WTC11 (cell line): ENCODE data around the gene RGS12. TPM values are rescaled to one million over a fixed set of nuclear protein-coding genes. Genes with fewer than 3 reads are reported as not detected.

Experiments used
- ATAC-seq: fragments of 200-7000 bp; cut with Tn5 transposase; 2 replicates; pipeline ENCODE4 v1.10.0; 2021; ENCODE audit warnings: mild to moderate bottlenecking, moderate library complexity
- CTCF ChIA-PET: fragments of 300-600 bp; sonication (Branson Sonifier 250); formaldehyde crosslinking; loops from one replicate; lab custom pipeline; 2021; ENCODE audit warnings: antibody characterized with exemption; lab: Charles Lee
- POLR2A ChIA-PET: fragments of 350-600 bp; sonication (Branson Sonifier 250); formaldehyde crosslinking; loops from one replicate; lab custom pipeline; 2021; ENCODE audit warnings: antibody characterized with exemption; lab: Charles Lee
- DNase-seq: peaks from one replicate; pipeline ENCODE4 v3.0.0; 2021; ENCODE audit warnings: low spot score
- H3K27ac Mint-ChIP-seq: 2 replicates; pipeline ENCODE4 v1.8.0; 2021; ENCODE audit warnings: mixed read lengths
- H3K27me3 Mint-ChIP-seq: 2 replicates; pipeline ENCODE4 v1.8.0; 2021; ENCODE audit warnings: low read depth, mild to moderate bottlenecking, moderate library complexity, mixed read lengths
- H3K36me3 Mint-ChIP-seq: 2 replicates; pipeline ENCODE4 v1.8.0; 2021; ENCODE audit warnings: mixed read lengths
- H3K4me1 Mint-ChIP-seq: 2 replicates; pipeline ENCODE4 v1.8.0; 2022; ENCODE audit warnings: mixed read lengths
- H3K4me3 Mint-ChIP-seq: 2 replicates; pipeline ENCODE4 v1.8.0; 2021; ENCODE audit warnings: mild to moderate bottlenecking, moderate library complexity, mixed read lengths
- H3K9me3 Mint-ChIP-seq: 2 replicates; pipeline ENCODE4 v1.8.0; 2021; ENCODE audit warnings: mixed read lengths
- AFF4 ChIP-seq: sonication (generic); formaldehyde crosslinking; IDR thresholded peaks from 2 replicates; pipeline ENCODE4 v1.8.1; 2023; ENCODE audit warnings: mild to moderate bottlenecking, missing genetic modification reagents, borderline replicate concordance
- ATF1 ChIP-seq: sonication (generic); formaldehyde crosslinking; IDR thresholded peaks from 2 replicates; pipeline ENCODE4 v1.8.1; 2023; ENCODE audit warnings: mild to moderate bottlenecking, moderate library complexity, missing genetic modification reagents
- CDX4 ChIP-seq: fragments of 250-450 bp; sonication (Bioruptor Pico); IDR thresholded peaks from 2 replicates; pipeline ENCODE4 v1.9.0; 2021; ENCODE audit warnings: moderate library complexity, mild to moderate bottlenecking, inconsistent platforms, borderline replicate concordance
- E2F1 ChIP-seq: sonication (generic); formaldehyde crosslinking; IDR thresholded peaks from 2 replicates; pipeline ENCODE4 v1.8.0; 2022; ENCODE audit warnings: mild to moderate bottlenecking, missing genetic modification reagents
- ERG ChIP-seq: fragments of 250-450 bp; sonication (Bioruptor Pico); IDR thresholded peaks from 2 replicates; pipeline ENCODE4 v1.8.0; 2021; ENCODE audit warnings: mild to moderate bottlenecking
- FOXK1 ChIP-seq: sonication (generic); formaldehyde crosslinking; IDR thresholded peaks from 2 replicates; pipeline ENCODE4 v1.8.0; 2022; ENCODE audit warnings: mild to moderate bottlenecking, moderate library complexity, missing genetic modification reagents
- MYBL2 ChIP-seq: sonication (generic); formaldehyde crosslinking; IDR thresholded peaks from 2 replicates; pipeline ENCODE4 v1.8.1; 2023; ENCODE audit warnings: mild to moderate bottlenecking, moderate library complexity, missing genetic modification reagents
- NFATC4 ChIP-seq: fragments of 250-450 bp; sonication (Bioruptor Pico); IDR thresholded peaks from 2 replicates; pipeline ENCODE4 v1.9.0; 2021; ENCODE audit warnings: mild to moderate bottlenecking
- SMAD3 ChIP-seq: sonication (generic); formaldehyde crosslinking; IDR thresholded peaks from 2 replicates; pipeline ENCODE4 v1.8.0; 2022; ENCODE audit warnings: missing genetic modification reagents, mild to moderate bottlenecking, borderline replicate concordance
- ZNF121 ChIP-seq: sonication (generic); formaldehyde crosslinking; IDR thresholded peaks from 2 replicates; pipeline ENCODE4 v1.8.0; 2023; ENCODE audit warnings: missing genetic modification reagents
- ZNF219 ChIP-seq: sonication (generic); formaldehyde crosslinking; IDR thresholded peaks from 2 replicates; pipeline ENCODE4 v1.8.0; 2023; ENCODE audit warnings: missing genetic modification reagents, mild to moderate bottlenecking, borderline replicate concordance
- ZNF232 ChIP-seq: sonication (generic); formaldehyde crosslinking; IDR thresholded peaks from 2 replicates; pipeline ENCODE4 v1.8.0; 2022; ENCODE audit warnings: mild to moderate bottlenecking, missing genetic modification reagents
- total RNA-seq: library from RNA; stranded (reverse); gene quantifications from 3 replicates; pipeline ENCODE4 v1.2.3, GENCODE V29; 2021
- TF ChIP-seq, protein P1 (sequence below): sonication (generic); formaldehyde crosslinking; IDR thresholded peaks from 2 replicates; pipeline ENCODE4 v1.8.0; 2023; ENCODE audit warnings: mild to moderate bottlenecking, missing genetic modification reagents
- TF ChIP-seq, protein P2 (sequence below): sonication (generic); formaldehyde crosslinking; IDR thresholded peaks from 2 replicates; pipeline ENCODE4 v1.8.1; 2022; ENCODE audit warnings: missing genetic modification reagents, borderline replicate concordance
- TF ChIP-seq, protein P3 (sequence below): sonication (generic); formaldehyde crosslinking; IDR thresholded peaks from 2 replicates; pipeline ENCODE4 v1.8.0; 2022; ENCODE audit warnings: missing genetic modification reagents

The RGS12 gene
- total RNA-seq, 1 experiment from 2014 or later, result 21.0 TPM

GRCh38 chr4:3246458-3247398, 46.1 kb upstream of the RGS12 start (continued):
- TF ChIP-seq, protein P1, sequence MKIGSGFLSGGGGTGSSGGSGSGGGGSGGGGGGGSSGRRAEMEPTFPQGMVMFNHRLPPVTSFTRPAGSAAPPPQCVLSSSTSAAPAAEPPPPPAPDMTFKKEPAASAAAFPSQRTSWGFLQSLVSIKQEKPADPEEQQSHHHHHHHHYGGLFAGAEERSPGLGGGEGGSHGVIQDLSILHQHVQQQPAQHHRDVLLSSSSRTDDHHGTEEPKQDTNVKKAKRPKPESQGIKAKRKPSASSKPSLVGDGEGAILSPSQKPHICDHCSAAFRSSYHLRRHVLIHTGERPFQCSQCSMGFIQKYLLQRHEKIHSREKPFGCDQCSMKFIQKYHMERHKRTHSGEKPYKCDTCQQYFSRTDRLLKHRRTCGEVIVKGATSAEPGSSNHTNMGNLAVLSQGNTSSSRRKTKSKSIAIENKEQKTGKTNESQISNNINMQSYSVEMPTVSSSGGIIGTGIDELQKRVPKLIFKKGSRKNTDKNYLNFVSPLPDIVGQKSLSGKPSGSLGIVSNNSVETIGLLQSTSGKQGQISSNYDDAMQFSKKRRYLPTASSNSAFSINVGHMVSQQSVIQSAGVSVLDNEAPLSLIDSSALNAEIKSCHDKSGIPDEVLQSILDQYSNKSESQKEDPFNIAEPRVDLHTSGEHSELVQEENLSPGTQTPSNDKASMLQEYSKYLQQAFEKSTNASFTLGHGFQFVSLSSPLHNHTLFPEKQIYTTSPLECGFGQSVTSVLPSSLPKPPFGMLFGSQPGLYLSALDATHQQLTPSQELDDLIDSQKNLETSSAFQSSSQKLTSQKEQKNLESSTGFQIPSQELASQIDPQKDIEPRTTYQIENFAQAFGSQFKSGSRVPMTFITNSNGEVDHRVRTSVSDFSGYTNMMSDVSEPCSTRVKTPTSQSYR (CRISPR knock-in tag), result no peak
- TF ChIP-seq FOXK1 (CRISPR knock-in tag), result no peak

GRCh38 chr4:3247399-3248177, 45.2 kb upstream of the RGS12 start:
- no peaks in the 10 kb centered on the region for H3K27me3 Mint-ChIP-seq
- H3K36me3 Mint-ChIP-seq, result no peaks in the 10 kb centered on the region
- H3K9me3 Mint-ChIP-seq, result no peaks in the 10 kb centered on the region
- DNase-seq, result no peak
- H3K4me3 Mint-ChIP-seq, result no peak overlapping the region
- H3K27ac Mint-ChIP-seq, result no peak overlapping the region
- no peak for TF ChIP-seq ERG (CRISPR knock-in tag)
- TF ChIP-seq ZNF232 (CRISPR knock-in tag), result no peak
- TF ChIP-seq SMAD3 (CRISPR knock-in tag), result no peak
- TF ChIP-seq, protein P2, sequence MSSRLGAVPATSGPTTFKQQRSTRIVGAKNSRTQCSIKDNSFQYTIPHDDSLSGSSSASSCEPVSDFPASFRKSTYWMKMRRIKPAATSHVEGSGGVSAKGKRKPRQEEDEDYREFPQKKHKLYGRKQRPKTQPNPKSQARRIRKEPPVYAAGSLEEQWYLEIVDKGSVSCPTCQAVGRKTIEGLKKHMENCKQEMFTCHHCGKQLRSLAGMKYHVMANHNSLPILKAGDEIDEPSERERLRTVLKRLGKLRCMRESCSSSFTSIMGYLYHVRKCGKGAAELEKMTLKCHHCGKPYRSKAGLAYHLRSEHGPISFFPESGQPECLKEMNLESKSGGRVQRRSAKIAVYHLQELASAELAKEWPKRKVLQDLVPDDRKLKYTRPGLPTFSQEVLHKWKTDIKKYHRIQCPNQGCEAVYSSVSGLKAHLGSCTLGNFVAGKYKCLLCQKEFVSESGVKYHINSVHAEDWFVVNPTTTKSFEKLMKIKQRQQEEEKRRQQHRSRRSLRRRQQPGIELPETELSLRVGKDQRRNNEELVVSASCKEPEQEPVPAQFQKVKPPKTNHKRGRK, result no peak
- TF ChIP-seq, protein P3, sequence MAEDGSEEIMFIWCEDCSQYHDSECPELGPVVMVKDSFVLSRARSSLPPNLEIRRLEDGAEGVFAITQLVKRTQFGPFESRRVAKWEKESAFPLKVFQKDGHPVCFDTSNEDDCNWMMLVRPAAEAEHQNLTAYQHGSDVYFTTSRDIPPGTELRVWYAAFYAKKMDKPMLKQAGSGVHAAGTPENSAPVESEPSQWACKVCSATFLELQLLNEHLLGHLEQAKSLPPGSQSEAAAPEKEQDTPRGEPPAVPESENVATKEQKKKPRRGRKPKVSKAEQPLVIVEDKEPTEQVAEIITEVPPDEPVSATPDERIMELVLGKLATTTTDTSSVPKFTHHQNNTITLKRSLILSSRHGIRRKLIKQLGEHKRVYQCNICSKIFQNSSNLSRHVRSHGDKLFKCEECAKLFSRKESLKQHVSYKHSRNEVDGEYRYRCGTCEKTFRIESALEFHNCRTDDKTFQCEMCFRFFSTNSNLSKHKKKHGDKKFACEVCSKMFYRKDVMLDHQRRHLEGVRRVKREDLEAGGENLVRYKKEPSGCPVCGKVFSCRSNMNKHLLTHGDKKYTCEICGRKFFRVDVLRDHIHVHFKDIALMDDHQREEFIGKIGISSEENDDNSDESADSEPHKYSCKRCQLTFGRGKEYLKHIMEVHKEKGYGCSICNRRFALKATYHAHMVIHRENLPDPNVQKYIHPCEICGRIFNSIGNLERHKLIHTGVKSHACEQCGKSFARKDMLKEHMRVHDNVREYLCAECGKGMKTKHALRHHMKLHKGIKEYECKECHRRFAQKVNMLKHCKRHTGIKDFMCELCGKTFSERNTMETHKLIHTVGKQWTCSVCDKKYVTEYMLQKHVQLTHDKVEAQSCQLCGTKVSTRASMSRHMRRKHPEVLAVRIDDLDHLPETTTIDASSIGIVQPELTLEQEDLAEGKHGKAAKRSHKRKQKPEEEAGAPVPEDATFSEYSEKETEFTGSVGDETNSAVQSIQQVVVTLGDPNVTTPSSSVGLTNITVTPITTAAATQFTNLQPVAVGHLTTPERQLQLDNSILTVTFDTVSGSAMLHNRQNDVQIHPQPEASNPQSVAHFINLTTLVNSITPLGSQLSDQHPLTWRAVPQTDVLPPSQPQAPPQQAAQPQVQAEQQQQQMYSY (CRISPR knock-in tag), result no peak
- TF ChIP-seq NFATC4 (CRISPR knock-in tag), result no peak
- TF ChIP-seq CDX4, result no peak
- no peak for TF ChIP-seq ZNF121
- TF ChIP-seq ZNF219 (CRISPR knock-in tag), result no peak
- no peak for TF ChIP-seq E2F1
- TF ChIP-seq AFF4 (CRISPR knock-in tag), result no peak
- no peak for TF ChIP-seq MYBL2 (CRISPR knock-in tag)
- no peak for TF ChIP-seq ATF1 (CRISPR knock-in tag)
- no peak for ATAC-seq
- ChIA-PET CTCF (interaction anchor here (1.1 to 2.2 kb wide), 2 partner anchors 14 to 71 kb away, joined by 3 to 11 read pairs; no protein-coding TSS in a partner anchor), POLR2A (no interaction called here)
- peaks cover 15% of the 10 kb centered on the region for H3K4me1 Mint-ChIP-seq
